ENCODE measurements around the gene KHDC4. TPM values are rescaled to one million over a fixed set of nuclear protein-coding genes. Genes with fewer than 3 reads are reported as not detected.
A peak's percentile ranks its signal among the peaks of the same experiment; 100 is the strongest.

The KHDC4 gene
- total RNA-seq, 3 donors from 2014 or later (not counting 1 experiment from before 2014, with no cell fraction given) = 61.9 to 101 (median 85.9) TPM

DNA sequence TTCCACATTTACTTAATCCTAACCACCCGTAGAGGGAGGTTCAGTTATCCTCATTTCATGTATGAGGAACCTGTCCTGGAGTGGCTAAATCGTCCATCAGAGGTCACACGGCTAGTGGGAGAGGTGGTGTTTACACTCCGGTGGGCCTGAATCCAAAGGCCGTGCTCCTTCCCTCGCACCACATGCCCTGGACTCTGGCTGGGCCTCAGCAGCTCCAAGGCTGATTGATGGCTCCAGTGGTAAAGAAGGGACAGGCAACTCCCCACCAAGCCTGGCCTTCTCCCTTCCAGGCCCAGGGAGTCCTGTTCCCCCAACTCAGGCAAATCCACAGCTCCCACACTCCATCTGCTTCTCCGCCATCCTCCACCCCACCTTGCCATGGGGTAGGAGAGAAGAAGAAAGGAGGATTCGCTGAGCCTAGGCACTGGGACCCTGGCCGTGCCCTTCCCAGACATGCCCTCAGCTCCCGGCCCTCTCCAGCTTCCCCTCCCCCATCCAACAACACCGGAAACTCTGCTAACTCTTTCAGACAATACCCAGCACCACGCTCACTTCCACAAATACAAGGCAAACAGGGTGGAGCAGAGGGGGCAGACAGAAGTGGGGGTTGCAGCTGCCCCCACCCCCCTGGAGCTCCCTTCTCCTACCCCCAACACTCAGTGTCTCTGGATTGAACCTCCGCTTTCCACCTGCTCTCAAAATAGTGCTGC lies 33.3 kb upstream of the KHDC4 start:
- peak; percentile 53 to 63 (median 60) for ATAC-seq
- peaks cover 82% of the 10 kb centered on the region for H3K4me1 ChIP-seq (ENCODE audit: control insufficient read depth, insufficient read depth, low read length)
- WGBS (ENCODE audit: insufficient coverage) = 47% methylated on average over 11 of the region's 13 CpGs
- Mint-ChIP-seq H3K36me3 (no peaks in the 10 kb centered on the region), H3K27ac (peak overlapping the region; percentile 89 to 90), H3K9me3 (no peaks in the 10 kb centered on the region), H3K4me1 (peaks cover 62 to 72% of the 10 kb centered on the region in 2 donors), H3K27me3 (ENCODE audit: low read depth in 2 of 2) (no peaks in the 10 kb centered on the region), H3K4me3 (peak overlapping the region; percentile 69)
- peak in 1 of 2 donors; percentile 64 for DNase-seq
- peak overlapping the region; percentile 55 for H3K27ac ChIP-seq (ENCODE audit: low read length)
- H3K27me3 ChIP-seq (ENCODE audit: control insufficient read depth, insufficient read depth, low read length) = no peaks in the 10 kb centered on the region
- H3K9me3 ChIP-seq (ENCODE audit: control insufficient read depth, insufficient read depth, low read length) = no peaks in the 10 kb centered on the region
- intact Hi-C loops (cut with micrococcal nuclease) = loop anchor here (2.0 kb wide), 1 partner anchor 13 kb away; no protein-coding TSS in a partner anchor
- no peak overlapping the region for H3K4me3 ChIP-seq (ENCODE audit: low read length)
- TF ChIP-seq, protein P1, sequence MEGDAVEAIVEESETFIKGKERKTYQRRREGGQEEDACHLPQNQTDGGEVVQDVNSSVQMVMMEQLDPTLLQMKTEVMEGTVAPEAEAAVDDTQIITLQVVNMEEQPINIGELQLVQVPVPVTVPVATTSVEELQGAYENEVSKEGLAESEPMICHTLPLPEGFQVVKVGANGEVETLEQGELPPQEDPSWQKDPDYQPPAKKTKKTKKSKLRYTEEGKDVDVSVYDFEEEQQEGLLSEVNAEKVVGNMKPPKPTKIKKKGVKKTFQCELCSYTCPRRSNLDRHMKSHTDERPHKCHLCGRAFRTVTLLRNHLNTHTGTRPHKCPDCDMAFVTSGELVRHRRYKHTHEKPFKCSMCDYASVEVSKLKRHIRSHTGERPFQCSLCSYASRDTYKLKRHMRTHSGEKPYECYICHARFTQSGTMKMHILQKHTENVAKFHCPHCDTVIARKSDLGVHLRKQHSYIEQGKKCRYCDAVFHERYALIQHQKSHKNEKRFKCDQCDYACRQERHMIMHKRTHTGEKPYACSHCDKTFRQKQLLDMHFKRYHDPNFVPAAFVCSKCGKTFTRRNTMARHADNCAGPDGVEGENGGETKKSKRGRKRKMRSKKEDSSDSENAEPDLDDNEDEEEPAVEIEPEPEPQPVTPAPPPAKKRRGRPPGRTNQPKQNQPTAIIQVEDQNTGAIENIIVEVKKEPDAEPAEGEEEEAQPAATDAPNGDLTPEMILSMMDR (IDR thresholded peaks at IDR 0.05) = no peak
- H3K36me3 ChIP-seq (ENCODE audit: control insufficient read depth, insufficient read depth, low read length) = peaks cover 60% of the 10 kb centered on the region

DNA sequence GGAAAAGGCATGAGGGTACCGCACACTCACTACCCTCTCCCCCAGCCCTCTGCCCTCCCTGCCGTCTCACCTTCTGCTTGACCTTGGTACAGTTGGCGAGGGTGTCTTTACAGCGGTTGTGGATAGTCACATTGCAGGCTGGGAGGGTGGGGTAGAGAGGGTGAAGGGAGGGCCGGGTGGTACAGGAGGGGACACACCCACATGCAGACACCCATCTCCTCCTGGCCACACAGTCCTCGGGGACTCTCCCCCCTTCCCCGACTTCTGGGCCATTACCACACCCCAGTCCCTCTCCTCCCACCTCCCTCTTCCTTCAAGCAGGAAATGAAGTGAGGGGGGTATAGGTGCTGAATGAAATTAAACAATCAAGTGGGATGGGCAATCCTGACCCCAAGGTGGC lies 32.5 kb upstream of the KHDC4 start:
- Histone ChIP-seq H3K4me3 (ENCODE audit: low read length) (no peak overlapping the region), H3K27me3 (ENCODE audit: control insufficient read depth, insufficient read depth, low read length) (no peaks in the 10 kb centered on the region), H3K27ac (ENCODE audit: low read length) (peak overlapping the region; percentile 55), H3K4me1 (ENCODE audit: control insufficient read depth, insufficient read depth, low read length) (peaks cover 82% of the 10 kb centered on the region), H3K36me3 (ENCODE audit: control insufficient read depth, insufficient read depth, low read length) (peaks cover 68% of the 10 kb centered on the region), H3K9me3 (ENCODE audit: control insufficient read depth, insufficient read depth, low read length) (no peaks in the 10 kb centered on the region)
- ATAC-seq (peak; percentile 24 to 44 (median 39)), DNase-seq (no peak)
- Mint-ChIP-seq H3K27ac (peak overlapping the region; percentile 89 to 90), H3K36me3 (no peaks in the 10 kb centered on the region), H3K27me3 (ENCODE audit: low read depth in 2 of 2) (no peaks in the 10 kb centered on the region), H3K9me3 (no peaks in the 10 kb centered on the region), H3K4me1 (peaks cover 60 to 72% of the 10 kb centered on the region in 2 donors), H3K4me3 (peak overlapping the region; percentile 68)
- no CpG with 5 or more reads among the region's 7 CpGs for WGBS (ENCODE audit: insufficient coverage)
- TF ChIP-seq, protein P1 (IDR thresholded peaks at IDR 0.05) = no peak
- intact Hi-C loops (cut with micrococcal nuclease) = loop anchor here (2.0 kb wide), 1 partner anchor 14 kb away; no protein-coding TSS in a partner anchor

DNA sequence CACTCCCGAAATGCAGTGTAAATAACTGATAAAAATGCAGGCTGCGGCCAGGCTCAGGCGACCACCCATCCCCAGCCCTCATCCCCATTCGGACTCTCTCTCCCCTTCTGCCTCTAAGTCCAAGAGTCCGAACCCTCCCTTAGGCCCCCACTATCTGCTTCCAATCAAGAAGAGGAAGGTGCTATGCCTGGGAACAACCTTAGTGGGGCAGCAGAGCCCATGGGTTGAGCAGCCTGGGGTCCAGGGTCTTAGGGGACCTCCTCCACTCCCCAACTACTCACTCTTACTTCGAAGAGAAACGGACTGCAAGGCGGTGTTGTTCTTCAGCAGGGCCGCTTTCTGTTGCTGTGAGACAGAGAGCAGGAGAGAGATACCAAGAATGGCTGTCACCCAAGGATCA lies 31.9 kb upstream of the KHDC4 start:
- peaks cover 58 to 69% of the 10 kb centered on the region in 2 donors for H3K4me1 Mint-ChIP-seq
- Histone ChIP-seq H3K4me1 (ENCODE audit: control insufficient read depth, insufficient read depth, low read length) (peaks cover 81% of the 10 kb centered on the region), H3K4me3 (ENCODE audit: low read length) (no peak overlapping the region), H3K36me3 (ENCODE audit: control insufficient read depth, insufficient read depth, low read length) (peaks cover 73% of the 10 kb centered on the region), H3K27me3 (ENCODE audit: control insufficient read depth, insufficient read depth, low read length) (no peaks in the 10 kb centered on the region), H3K9me3 (ENCODE audit: control insufficient read depth, insufficient read depth, low read length) (no peaks in the 10 kb centered on the region), H3K27ac (ENCODE audit: low read length) (peak overlapping the region; percentile 55)
- peak overlapping the region; percentile 89 to 90 for H3K27ac Mint-ChIP-seq
- peak overlapping the region; percentile 45 for H3K4me3 Mint-ChIP-seq
- H3K9me3 Mint-ChIP-seq = no peaks in the 10 kb centered on the region
- ATAC-seq (no peak), DNase-seq (no peak)
- WGBS (ENCODE audit: insufficient coverage) = 92% methylated on average over 9 of the region's 9 CpGs
- intact Hi-C loops (cut with micrococcal nuclease) = loop anchor here (2.0 kb wide), 1 partner anchor 15 kb away; no protein-coding TSS in a partner anchor
- H3K27me3 Mint-ChIP-seq (ENCODE audit: low read depth in 2 of 2) = no peaks in the 10 kb centered on the region
- H3K36me3 Mint-ChIP-seq = no peaks in the 10 kb centered on the region
- TF ChIP-seq, protein P1 (IDR thresholded peaks at IDR 0.05) = no peak
